DMS 273 (cell line): ENCODE results near the gene GTF3C5.
A peak's percentile ranks its signal among the peaks of the same experiment; 100 is the strongest.
"Not testable (repeated sequence)": the region's sequence is repeated elsewhere in the genome, so short reads cannot be mapped to it uniquely, and the experiment has no call there.

Source experiments
- DNase-seq: peaks from one replicate; lab custom pipeline; 2025; ENCODE audit not compliant: unreplicated experiment; lab: John Stamatoyannopoulos, UW

GTF3C5 gene

GRCh38 chr9:133054194-133054890 lies 23.5 kb downstream of the GTF3C5 start:
- no peak for DNase-seq

GRCh38 chr9:133054966-133055365 lies 24.2 kb downstream of the GTF3C5 start:
- no peak for DNase-seq

GRCh38 chr9:133055788-133056420 lies 25.1 kb downstream of the GTF3C5 start:
- DNase-seq, result no peak

GRCh38 chr9:133056533-133056932 lies 25.7 kb downstream of the GTF3C5 start:
- no peak for DNase-seq

- no peak for DNase-seq
Measured at GRCh38 chr9:133057006-133057405, 26.2 kb downstream of the GTF3C5 start.

GRCh38 chr9:133057553-133057952 lies 26.8 kb downstream of the GTF3C5 start:
- DNase-seq, result no peak

- no peak for DNase-seq
Measured at GRCh38 chr9:133058071-133058470, 27.3 kb downstream of the GTF3C5 start.

- DNase-seq, result no peak
Measured at GRCh38 chr9:133058550-133059320, 27.9 kb downstream of the GTF3C5 start.

GRCh38 chr9:133059623-133060022 lies 28.8 kb downstream of the GTF3C5 start:
- peak; percentile 53 for DNase-seq

- peak; percentile 25 for DNase-seq
Measured at GRCh38 chr9:133060417-133060841, 29.6 kb downstream of the GTF3C5 start.

GRCh38 chr9:133061019-133061763 lies 30.4 kb downstream of the GTF3C5 start:
- peak; percentile 68 for DNase-seq

- not testable (repeated sequence) for DNase-seq
Measured at GRCh38 chr9:133061764-133062145, 31.0 kb downstream of the GTF3C5 start, which contains the start of gene CEL. CEL (plus strand) TSS chr9:133061981; CDS start chr9:133062003, 22 bp downstream.

- peak; percentile 34 for DNase-seq
Measured at GRCh38 chr9:133062569-133062968, 31.8 kb downstream of the GTF3C5 start.

- DNase-seq, result no peak
Measured at GRCh38 chr9:133063159-133063499, 32.3 kb downstream of the GTF3C5 start.

- DNase-seq, result no peak
Measured at GRCh38 chr9:133063500-133064231, 32.9 kb downstream of the GTF3C5 start.

GRCh38 chr9:133064241-133065069 lies 33.7 kb downstream of the GTF3C5 start:
- DNase-seq, result no peak

GRCh38 chr9:133065070-133065388 lies 34.2 kb downstream of the GTF3C5 start:
- no peak for DNase-seq

GRCh38 chr9:133066181-133066983 lies 35.6 kb downstream of the GTF3C5 start:
- no peak for DNase-seq

- no peak for DNase-seq
Measured at GRCh38 chr9:133067006-133067405, 36.2 kb downstream of the GTF3C5 start.
